GM12872 (cell line): ENCODE results near the gene RABGAP1.

Experiments used
- CTCF ChIP-seq: IDR thresholded peaks from 3 replicates; pipeline ENCODE4 v1.5.1; 2011; ENCODE audit warnings: low read depth, mild to moderate bottlenecking, low read length, moderate library complexity; ENCODE audit not compliant: insufficient read depth

Gene RABGAP1

GRCh38 chr9:123065196-123065595 lies 124.4 kb downstream of the RABGAP1 start:
- no peak for TF ChIP-seq CTCF

GRCh38 chr9:123067136-123067535 lies 126.3 kb downstream of the RABGAP1 start:
- TF ChIP-seq CTCF, result no peak

GRCh38 chr9:123069010-123069481 lies 128.2 kb downstream of the RABGAP1 start:
- TF ChIP-seq CTCF, result no peak

GRCh38 chr9:123070198-123070597 lies 129.4 kb downstream of the RABGAP1 start:
- TF ChIP-seq CTCF, result no peak

GRCh38 chr9:123072407-123072995 lies 131.7 kb downstream of the RABGAP1 start:
- no peak for TF ChIP-seq CTCF

GRCh38 chr9:123073441-123073840 lies 132.6 kb downstream of the RABGAP1 start:
- TF ChIP-seq CTCF, result no peak

GRCh38 chr9:123073991-123074422 lies 133.2 kb downstream of the RABGAP1 start:
- no peak for TF ChIP-seq CTCF
